ENCODE data around the gene ZNF775. TPM values are rescaled to one million over a fixed set of nuclear protein-coding genes. Genes with fewer than 3 reads are reported as not detected.

ZNF775 gene
- total RNA-seq, 2 donors from 2014 or later: 3.8 to 4.2 TPM

DNA sequence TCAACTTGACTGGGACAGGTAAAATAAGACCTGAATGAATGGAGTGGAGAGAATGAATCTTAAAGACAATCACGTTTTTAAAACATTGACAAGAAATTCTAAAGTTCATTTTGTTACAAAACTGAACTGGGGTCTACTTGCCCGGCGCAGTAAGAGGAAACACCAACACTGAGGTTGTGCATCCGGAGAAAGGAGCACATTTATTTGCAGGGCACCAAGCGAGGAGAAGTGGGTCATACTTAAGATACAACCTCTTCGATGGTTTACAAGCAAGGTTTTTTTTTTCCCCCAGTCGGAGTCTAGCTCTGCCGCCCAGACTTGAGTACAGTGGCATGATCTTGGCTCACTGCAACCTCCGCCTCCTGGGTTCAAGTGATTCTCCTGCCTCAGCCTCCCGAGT is 13.9 kb upstream of the ZNF775 start:
- DNase-seq (no peak), ATAC-seq (no peak)
- intact Hi-C loops (cut with DNase I): loop anchor here in 1 of 2 donors (5.0 kb wide), 1 partner anchor 42 kb away; a partner anchor contains a TSS

DNA sequence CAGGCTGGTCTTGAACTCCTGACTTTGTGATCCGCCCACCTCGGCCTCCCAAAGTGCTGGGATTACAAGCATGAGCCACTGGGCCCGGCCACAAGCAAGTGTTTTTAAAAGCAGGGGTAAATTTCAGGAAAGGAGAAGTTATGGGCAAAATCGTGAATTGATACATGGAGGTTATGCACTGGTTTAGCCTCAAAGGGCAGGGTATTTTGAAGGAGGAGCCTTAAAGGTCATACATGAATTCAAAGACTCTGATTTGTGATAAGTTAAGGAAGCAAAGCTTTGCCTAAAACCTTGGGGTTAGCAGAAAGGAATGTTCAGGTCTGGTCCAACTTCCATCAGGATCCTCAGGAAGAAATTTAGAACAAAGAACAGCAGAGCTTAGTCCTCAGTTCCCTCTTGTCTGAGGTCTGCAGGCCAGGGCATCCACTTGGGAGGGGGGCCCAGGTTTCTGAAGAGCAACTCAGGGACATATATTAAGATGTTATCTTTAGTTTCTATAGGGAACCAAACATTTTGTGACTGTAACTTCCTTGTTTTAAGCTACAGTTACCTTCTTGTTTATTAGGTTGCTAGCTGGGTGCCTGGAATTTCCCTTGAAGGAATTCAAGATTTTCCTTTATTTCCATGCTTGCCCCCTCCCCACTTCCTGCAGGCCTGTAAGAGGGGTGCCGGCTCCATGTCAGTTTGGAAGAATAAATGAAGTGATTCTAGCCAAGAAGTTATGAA is 13.3 kb upstream of the ZNF775 start:
- intact Hi-C loops (cut with DNase I): loop anchor here in 1 of 2 donors (5.0 kb wide), 1 partner anchor 41 kb away; a partner anchor contains a TSS

DNA sequence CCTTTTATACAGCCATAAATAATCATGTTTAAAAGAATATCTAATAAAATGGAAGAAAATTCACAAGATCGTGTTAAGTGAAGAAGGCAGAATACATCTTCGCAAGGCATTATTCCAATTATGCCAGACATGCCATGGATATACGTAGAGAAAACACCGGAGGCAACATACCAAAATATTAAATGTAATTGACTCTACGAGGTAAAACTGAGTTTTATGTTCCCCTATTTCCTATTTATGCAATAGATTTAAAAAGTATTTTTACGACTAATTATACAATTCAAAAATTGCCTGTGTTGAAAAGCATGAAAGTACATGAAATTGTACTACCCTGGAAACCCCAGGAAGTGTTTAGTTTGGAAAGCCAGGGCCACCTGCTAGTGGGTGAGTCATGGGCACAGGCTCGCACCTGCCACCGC is 11.4 kb upstream of the ZNF775 start:
- ATAC-seq (peak in 1 of 2 donors; percentile 43), DNase-seq (no peak)
- intact Hi-C loops (cut with DNase I): loop anchor here in 1 of 2 donors (5.0 kb wide), 1 partner anchor 40 kb away; a partner anchor contains a TSS

More for the DNA sequence above, 13.3 kb upstream of the ZNF775 start:
- ATAC-seq (no peak), DNase-seq (no peak)

DNA sequence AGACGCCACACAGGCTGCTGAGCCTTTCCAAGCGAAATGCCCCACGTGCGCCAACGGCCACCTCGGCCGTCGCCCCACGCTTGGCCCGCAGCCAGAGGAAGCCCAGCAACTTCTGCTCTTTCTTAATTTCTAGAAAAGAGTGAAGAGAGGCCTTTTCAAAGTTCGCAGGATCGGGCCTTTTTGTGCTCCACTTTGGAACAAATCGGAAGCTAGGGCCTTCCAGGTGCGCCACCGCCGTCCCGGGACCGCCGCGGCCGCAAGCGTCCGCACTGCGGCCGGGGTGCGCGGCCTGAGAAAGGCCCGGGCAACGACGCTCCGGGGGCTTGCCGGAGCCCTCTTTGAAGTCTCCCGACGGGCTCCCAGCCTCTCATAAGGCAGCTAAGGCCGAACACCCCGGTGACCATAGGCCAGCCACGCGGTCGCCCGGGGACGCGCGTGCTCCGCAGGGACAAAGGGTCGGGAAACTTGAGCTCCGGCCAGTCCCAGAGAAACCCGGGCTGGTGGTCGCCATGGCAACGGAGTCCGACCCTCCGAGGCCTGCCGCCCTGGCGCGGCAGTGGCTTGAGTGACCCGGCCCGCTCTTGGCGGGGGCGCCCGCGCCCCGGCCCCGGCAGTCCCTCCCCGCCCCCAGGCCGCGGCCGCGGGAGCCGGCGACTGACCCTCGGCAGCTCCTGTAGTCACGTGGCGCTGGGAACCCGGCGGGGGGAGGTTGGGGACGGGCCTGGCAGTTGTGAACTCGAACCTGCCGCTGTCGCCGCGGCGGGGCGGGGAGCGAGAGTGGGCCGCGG is 10.8 kb upstream of the ZNF775 start, which contains the start of gene REPIN1:
TSS of gene REPIN1 (plus strand) at position 727 of the 788 bp plus-strand sequence. CDS start 890 bp downstream, outside the sequence.
- ATAC-seq (peak; percentile 90), DNase-seq (peak; percentile 94)
- intact Hi-C loops (cut with DNase I): loop anchor here in 1 of 2 donors (5.0 kb wide), 1 partner anchor 39 kb away; a partner anchor contains a TSS

DNA sequence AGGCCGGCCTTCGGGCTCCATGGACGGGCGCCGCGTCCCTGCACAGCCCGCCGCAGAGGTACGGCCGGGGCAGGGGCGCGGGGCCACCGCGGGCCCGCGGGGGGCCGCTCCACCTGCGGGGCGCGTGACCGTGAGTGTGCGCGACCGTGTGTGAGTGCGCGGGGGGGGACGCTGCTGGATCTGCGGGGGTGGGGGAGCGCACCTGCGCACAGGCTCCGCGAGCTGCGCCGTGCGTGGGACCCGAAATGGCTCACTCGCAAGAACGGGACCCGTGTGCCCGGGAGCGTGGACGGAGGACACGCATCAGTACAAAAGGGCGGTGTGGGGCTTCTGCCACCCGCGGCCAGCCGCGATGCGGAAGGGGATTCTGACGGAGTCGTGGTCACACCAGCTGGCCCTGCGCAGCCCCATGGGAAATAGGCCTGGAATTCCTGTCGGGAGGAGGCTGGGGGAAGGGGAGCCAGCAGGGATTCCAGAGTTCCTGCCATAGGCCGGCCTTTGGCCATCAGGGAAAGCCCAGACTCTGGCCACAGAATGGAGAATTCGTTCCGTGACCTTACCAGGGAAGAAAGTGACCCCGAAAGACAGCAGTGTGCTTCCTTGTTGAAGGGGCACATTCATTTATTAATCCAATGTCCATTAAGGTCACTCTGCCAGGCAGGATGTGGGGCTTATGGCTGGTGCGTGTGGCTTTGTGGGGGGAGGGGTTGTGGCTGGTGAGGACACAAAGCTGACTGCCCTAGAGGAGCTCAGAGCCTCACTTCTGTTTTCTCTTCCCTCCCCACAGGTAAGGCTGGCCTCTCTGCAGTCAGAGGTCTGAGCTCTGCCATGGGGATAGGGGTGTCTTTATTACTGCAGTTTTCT is 10.0 kb upstream of the ZNF775 start:
- intact Hi-C loops (cut with DNase I): loop anchor here in 1 of 2 donors (5.0 kb wide), 1 partner anchor 38 kb away; a partner anchor contains a TSS
- DNase-seq (peak; percentile 80), ATAC-seq (peak; percentile 63 to 81)

DNA sequence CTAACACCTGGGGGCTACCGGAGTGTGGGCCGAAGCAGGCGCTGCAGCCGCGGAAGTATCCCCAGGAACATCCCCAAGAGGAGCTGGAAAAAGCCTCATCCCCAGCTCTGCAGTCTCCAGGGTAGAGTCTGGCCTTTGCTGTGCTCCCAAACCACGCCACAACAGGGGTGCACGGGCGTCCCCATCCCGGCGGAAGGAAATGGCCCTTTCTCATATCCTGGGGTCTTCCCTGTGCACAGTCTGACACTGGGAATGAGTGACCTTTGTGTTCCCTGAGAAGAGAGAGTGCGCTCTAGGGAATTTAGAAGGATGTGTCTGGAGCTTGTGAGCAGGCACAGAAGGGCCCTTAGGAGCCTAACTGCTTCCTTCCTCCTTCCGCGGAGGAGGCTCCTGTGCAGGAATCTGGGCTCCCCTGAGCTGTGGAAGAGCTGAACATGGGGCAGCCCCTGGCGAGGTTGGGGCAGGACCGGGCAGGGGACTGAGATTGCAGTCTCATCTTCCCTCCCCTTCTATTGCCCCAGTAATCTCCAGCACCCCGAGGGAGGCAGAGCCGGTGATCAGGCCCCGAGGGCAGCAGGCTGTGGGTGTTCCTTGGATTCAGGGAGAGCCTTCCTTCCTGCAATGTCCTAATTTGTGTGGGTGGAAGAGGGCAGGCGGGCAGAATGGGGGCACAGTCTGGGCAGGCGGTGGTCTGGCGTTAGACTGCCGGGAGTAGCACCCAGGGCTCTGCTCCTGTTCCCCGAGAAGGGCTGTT is 9.2 kb upstream of the ZNF775 start:
- ATAC-seq (no peak), DNase-seq (no peak)
- intact Hi-C loops (cut with DNase I): loop anchor here in 1 of 2 donors (5.0 kb wide), 1 partner anchor 37 kb away; a partner anchor contains a TSS

DNA sequence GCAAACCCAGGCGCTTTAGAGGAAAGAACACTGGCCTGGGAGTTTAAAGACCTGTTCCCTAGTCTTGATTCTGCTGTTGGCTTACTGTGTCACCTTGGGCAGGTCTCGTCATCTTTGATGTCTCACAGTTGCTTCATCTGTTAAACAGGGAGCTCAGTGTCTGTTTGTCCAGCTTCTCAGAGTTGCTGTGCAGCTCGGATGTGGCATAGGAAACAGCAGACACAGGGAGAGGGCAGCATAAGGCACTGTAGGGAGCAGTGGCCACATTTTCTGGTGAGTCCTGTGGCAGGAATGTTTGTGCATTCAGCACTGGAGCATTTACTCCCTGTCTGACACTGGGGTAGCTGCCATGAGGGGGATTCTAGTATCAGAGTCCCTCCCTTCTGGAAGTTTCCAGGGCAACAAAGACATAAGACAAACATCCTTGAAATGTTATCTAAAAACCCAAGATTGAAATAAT is 8.5 kb upstream of the ZNF775 start:
- DNase-seq (no peak), ATAC-seq (no peak)
- intact Hi-C loops (cut with DNase I): no loop called here

DNA sequence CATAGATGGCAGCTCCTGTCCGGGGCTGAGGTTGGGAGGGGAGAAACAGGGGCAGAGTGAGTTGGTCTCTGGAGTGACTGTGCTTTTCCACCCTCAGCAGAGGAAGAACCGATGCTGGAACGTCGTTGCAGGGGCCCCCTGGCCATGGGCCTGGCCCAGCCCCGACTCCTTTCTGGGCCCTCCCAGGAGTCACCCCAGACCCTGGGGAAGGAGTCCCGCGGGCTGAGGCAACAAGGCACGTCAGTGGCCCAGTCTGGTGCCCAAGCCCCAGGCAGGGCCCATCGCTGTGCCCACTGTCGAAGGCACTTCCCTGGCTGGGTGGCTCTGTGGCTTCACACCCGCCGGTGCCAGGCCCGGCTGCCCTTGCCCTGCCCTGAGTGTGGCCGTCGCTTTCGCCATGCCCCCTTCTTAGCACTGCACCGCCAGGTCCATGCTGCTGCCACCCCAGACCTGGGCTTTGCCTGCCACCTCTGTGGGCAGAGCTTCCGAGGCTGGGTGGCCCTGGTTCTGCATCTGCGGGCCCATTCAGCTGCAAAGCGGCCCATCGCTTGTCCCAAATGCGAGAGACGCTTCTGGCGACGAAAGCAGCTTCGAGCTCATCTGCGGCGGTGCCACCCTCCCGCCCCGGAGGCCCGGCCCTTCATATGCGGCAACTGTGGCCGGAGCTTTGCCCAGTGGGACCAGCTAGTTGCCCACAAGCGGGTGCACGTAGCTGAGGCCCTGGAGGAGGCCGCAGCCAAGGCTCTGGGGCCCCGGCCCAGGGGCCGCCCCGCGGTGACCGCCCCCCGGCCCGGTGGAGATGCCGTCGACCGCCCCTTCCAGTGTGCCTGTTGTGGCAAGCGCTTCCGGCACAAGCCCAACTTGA is 7.8 kb upstream of the ZNF775 start:
- intact Hi-C loops (cut with DNase I): no loop called here
- DNase-seq (no peak), ATAC-seq (no peak)

DNA sequence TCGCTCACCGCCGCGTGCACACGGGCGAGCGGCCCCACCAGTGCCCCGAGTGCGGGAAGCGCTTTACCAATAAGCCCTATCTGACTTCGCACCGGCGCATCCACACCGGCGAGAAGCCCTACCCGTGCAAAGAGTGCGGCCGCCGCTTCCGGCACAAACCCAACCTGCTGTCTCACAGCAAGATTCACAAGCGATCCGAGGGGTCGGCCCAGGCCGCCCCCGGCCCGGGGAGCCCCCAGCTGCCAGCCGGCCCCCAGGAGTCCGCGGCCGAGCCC is 7.2 kb upstream of the ZNF775 start:
- intact Hi-C loops (cut with DNase I): no loop called here
- DNase-seq (no peak), ATAC-seq (no peak)

DNA sequence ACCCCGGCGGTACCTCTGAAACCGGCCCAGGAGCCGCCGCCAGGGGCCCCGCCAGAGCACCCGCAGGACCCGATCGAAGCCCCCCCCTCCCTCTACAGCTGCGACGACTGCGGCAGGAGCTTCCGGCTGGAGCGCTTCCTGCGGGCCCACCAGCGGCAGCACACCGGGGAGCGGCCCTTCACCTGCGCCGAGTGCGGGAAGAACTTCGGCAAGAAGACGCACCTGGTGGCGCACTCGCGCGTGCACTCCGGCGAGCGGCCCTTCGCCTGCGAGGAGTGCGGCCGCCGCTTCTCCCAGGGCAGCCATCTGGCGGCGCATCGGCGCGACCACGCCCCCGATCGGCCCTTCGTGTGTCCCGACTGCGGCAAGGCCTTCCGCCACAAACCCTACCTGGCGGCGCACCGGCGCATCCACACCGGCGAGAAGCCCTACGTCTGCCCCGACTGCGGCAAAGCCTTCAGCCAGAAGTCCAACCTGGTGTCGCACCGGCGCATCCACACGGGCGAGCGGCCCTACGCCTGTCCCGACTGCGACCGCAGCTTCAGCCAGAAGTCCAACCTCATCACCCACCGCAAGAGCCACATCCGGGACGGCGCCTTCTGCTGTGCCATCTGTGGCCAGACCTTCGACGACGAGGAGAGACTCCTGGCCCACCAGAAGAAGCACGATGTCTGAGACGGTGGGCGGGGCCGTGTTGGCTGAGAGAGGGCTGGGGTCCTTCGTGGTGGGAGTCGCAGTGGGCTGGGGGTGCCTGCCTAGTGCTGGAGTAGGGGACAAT is 6.7 kb upstream of the ZNF775 start:
- intact Hi-C loops (cut with DNase I): no loop called here
- ATAC-seq: no peak
- no peak for DNase-seq

DNA sequence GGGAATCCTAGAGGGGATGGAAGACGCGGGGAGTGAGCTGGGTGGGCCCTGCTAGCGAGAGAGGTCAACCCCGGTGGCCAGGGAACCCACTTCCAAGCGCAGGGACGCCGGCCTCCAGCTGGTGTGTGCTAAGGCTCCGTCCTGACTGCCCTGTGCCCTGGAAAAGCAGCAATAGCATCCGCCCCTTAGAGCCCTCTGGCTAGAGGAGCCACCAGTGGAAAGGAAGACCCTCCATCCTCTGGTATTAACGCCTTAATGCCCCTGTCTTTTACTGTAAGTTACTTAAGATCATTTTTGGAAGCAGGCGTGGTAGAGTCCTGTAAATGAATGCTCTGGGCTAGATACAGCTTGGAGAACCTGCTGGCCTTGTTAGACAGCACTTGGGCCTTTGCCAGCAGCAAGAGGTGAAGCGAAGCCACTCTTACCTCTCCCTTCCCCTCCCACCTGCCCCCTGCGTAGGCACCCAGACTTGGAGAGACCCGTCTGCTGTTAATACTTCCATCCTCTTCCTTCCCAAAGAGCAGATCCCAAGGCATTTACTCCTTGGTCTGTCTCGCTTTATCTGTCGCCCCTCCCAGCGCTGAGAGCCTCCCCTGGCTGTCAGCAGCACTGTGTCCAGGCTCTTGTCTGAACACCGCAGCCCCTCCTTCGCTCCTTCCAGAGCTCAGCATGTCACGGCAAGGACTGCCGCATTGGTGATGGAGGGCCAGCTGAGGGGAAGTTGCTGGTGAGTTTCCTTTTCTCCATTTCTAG is 5.9 kb upstream of the ZNF775 start:
- no peak for DNase-seq
- no peak for ATAC-seq
- intact Hi-C loops (cut with DNase I): no loop called here

DNA sequence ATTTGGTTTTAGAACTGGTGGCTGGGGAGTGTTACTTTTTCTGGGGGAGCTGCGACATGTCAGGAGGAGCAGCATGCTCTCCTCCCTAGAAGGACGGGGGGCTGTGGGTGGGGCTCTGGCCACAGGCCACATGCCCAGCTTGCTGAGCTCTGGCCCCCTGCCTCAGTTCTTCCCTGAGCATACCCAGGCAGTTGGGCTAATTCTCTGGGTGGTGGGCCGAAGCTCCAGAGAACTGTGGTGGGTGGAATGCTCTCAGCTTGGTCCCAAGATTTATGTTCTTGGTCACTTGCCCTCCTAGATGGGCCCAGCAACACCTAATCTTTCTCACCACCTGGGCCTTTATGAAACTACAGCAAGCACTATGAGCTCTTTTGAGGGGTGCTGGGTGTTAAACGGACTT is 5.1 kb upstream of the ZNF775 start:
- ATAC-seq (no peak), DNase-seq (no peak)
- intact Hi-C loops (cut with DNase I): no loop called here

DNA sequence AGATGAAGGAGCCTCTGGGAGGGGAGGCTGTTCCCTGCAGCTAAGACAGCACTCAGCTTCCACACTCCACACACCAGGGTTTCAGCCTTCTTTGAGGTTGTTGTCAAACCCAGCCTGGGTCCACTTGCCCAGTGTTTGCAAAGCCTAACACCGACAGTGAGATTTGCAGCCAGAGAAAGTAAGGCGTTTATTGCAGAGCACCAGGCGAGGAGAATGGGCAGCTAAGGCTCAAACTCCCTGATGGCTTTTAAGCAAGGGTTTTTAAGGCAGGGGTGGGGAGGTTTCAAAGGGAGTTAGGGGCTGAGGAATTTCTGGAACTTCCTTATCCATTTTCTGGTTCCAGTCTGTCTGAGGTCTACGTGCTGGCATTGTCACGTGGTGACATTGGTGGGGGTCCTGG is 4.7 kb upstream of the ZNF775 start:
- intact Hi-C loops (cut with DNase I): no loop called here
- no peak for DNase-seq
- ATAC-seq: no peak

DNA sequence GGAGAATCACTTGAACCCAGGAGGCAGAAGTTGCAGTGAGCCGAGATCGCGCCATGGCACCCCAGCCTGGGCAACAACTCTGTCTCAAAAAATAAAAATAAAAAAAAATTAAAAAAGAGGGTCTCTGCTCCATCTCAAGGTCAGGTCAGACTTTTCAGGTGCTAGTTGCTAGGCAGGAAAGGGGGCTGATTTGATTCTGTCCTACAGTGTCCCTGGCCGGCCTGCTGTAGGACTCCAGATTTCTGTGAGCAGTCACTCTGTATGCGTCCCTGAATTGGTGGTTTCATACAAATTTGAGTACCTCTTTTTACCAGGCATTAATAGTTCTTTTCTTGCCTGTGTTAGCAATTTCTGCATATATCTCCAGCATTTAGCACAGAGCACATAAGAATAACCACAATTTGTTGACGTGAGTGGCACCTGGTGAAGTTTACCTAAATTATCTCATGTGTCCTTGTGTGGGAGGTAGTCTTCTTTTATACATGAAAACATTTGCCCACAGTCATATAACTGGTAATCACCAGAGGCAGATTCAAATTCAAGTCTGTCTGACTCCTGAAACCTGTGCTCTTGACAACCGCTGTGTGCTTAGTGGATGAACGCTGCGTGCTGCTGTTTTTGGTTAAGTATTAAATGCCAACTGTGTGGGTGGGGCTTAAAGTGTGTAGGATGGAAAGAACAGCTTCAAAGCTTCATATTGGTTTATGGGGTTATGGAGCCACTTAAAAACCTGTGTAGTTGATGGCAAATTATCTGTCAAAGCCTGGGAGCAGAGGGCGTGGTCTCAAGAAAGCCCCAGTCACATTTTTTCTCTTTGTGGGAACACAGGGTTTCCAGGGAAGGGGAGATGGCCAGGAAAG is 3.2 kb upstream of the ZNF775 start:
- DNase-seq (no peak), ATAC-seq (no peak)
- intact Hi-C loops (cut with DNase I): no loop called here

DNA sequence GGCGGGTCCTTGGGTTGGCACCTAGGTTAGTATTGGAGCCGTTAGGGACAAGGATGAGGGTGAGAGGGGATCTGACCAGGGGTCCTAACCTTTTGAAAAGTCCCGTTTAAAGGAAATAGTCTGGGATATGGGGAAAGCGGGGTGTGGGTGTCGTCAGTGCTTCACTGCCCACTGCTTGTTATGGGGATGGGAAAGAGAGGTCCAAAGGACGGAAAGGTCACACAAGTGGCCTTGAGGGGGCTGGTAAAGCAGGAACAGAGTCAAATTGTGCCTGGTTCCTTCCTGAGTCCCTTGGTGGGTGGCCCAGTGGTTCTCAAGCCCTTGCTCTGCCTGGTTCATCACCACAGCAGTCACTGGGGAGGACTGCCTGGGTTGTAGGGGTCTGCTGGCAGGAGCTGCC is 2.6 kb upstream of the ZNF775 start:
- no peak for ATAC-seq
- intact Hi-C loops (cut with DNase I): no loop called here
- DNase-seq: no peak
